Transverse colon (tissue), 4 donors: ENCODE results near the gene GOSR2. TPM values are rescaled to one million over a fixed set of nuclear protein-coding genes. Genes with fewer than 3 reads are reported as not detected.

Experiments
- DNase-seq: peaks from one replicate; pipeline ENCODE4 v3.0.0-alpha.2; 2019
- H3K27ac ChIP-seq, 4 donors: fragments of 200-600 bp; sonication (generic); 2 replicates each; pipeline ENCODE4 v1.5.1; 2016 to 2018; ENCODE audit warnings: inconsistent platforms in 4 of 4
- H3K27me3 ChIP-seq: fragments of 200-600 bp; sonication (generic); 2 replicates; pipeline ENCODE4 v1.5.1; 2017; ENCODE audit warnings: inconsistent platforms
- H3K36me3 ChIP-seq, 4 donors: fragments of 200-600 bp; sonication (generic); 2 replicates each; pipeline ENCODE4 v1.5.1; 2017 to 2019; ENCODE audit warnings: inconsistent platforms in 4 of 4
- H3K4me1 ChIP-seq, 4 donors: fragments of 200-600 bp; sonication (generic); 2 replicates each; pipeline ENCODE4 v1.5.1; 2017 to 2020; ENCODE audit warnings: inconsistent platforms in 4 of 4
- H3K4me3 ChIP-seq, 4 donors: fragments of 200-600 bp; sonication (generic); 1 replicate in 1 of 4; 2 replicates in 3 of 4; pipeline versions ENCODE4 v1.5.1 to v1.6.1; 2017 to 2019; ENCODE audit warnings: inconsistent platforms in 4 of 4
- H3K9me3 ChIP-seq, 2 donors: fragments of 200-600 bp; sonication (generic); 2 replicates each; pipeline ENCODE4 v1.5.1; 2017 to 2019; ENCODE audit warnings: inconsistent platforms in 2 of 2
- CTCF ChIP-seq, 5 experiments: fragments of 200-600 bp in 3 of 5; fragments of 450-650 bp in 2 of 5; sonication (generic) in 3 of 5; IDR thresholded peaks; 1 replicate in 2 of 5; 2 replicates in 3 of 5; pipeline ENCODE4 v1.5.1; 2016 to 2017; ENCODE audit warnings: antibody characterized with exemption in 5 of 5, inconsistent platforms in 3 of 5, mild to moderate bottlenecking in 2 of 5, moderate library complexity in 1 of 5
- EP300 ChIP-seq: sonication (generic); formaldehyde crosslinking; IDR thresholded peaks from one replicate; pipeline ENCODE4 v1.6.1; 2017; ENCODE audit warnings: antibody characterized with exemption, low read depth
- POLR2A ChIP-seq: fragments of 450-650 bp; IDR thresholded peaks from one replicate; pipeline ENCODE4 v1.6.1; 2016; ENCODE audit warnings: antibody characterized with exemption, mild to moderate bottlenecking, moderate library complexity
- POLR2AphosphoS5 ChIP-seq, 3 donors: sonication (generic); formaldehyde crosslinking; IDR thresholded peaks; one replicate each; pipeline ENCODE4 v1.6.1; 2016; ENCODE audit warnings: antibody characterized with exemption in 3 of 3
- WGBS, 2 donors: methylation state at CpG; one replicate each; pipeline ENCODE4 v1.1.5; 2018; ENCODE audit warnings: low coverage in 1 of 2; 5-methylcytosine and 5-hydroxymethylcytosine counted together
- in situ Hi-C, 4 donors: fragments of 200-750 bp; cut with MboI; loops; one replicate each; pipeline versions ENCODE4 v1.15.0 to v1.15.1; 2017; ENCODE audit warnings: low sequenced_read_pairs in 3 of 4, low pct_ligation_motif_present in 1 of 4, low pct_unique_long_range_greater_than_20kb in 1 of 4
- intact Hi-C: fragments of 100-400 bp; cut with DNase I; formaldehyde crosslinking; loops from one replicate; pipeline ENCODE4 v1.15.1; 2023; ENCODE audit warnings: low total_unique reads
- total RNA-seq, 4 donors: library from RNA; depleted of rRNA; stranded (reverse); fragments of >200 nt; gene quantifications; one replicate each; pipeline ENCODE4 v1.1.0, GENCODE V29; 2016

The GOSR2 gene
- 100 to 1,000 TPM in 1 of 4 donors, 10 to 100 TPM in 3; 50.0 to 102 (median 62.8) TPM for total RNA-seq

DNA sequence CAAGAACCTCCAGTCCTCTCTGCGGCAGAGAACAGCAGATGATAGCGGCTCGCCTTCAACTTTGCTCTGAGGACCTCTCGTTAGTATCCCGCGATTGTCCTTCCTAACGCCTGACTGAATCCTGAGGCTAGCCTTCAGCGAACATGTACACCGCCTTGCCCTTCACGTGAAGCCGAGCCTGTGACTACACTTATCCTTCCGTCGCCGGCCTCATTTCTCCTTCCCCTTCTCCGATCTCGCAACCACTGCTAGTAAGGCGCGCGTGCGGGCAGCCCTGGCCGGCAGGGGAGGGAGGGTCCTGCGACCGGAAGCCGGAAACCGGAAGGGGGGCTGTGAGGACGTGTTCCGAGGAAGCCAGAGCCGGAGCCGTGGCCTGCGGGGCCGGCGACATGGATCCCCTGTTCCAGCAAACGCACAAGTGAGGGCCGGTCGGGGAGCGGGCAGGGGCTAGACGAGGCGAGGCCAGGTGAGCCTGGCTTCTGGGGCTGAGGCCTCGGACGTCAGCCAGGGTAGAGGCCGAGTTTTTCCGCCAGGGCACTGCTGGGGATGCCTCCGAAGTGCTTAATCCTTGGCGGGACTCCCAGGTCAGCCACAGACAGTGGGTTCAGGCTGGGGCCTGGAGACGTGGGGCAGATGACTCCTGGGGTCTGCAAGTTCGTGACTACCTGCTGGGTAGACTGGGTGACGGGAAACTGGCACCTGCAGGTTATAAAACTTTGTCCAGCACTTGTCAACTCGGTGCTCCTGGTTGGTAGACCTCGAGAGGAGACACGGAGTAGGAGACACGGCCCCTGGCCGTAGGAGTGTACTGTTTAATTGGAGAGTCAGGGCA is at the start of gene GOSR2:
Gene GOSR2 (plus strand): TSS at position 357 of the 832 bp plus-strand sequence. CDS start 33 bp downstream, at position 390.
- in situ Hi-C loops (no loop called here), intact Hi-C loops (no loop called here)
- H3K27me3 ChIP-seq: no peaks in the 10 kb centered on the region
- H3K4me1 ChIP-seq: peaks cover 0 to 43% (median 21%) of the 10 kb centered on the region in 4 donors
- peak within 1 kb of the TSS; percentile 88 to 92 (median 90) for H3K27ac ChIP-seq
- H3K36me3 ChIP-seq: no peaks in the 10 kb centered on the region
- TF ChIP-seq POLR2AphosphoS5 (IDR thresholded peaks at IDR 0.05) (peak; percentile 74 to 93 (median 93)), EP300 (no peak), CTCF (IDR thresholded peaks at IDR 0.05) (no peak), POLR2A (peak; percentile 88)
- no peaks in the 10 kb centered on the region for H3K9me3 ChIP-seq
- H3K4me3 ChIP-seq: peak within 1 kb of the TSS; percentile 65 to 90 (median 78)
- WGBS, 2 donors: 0% methylated on average over 1 to 45 of the region's 52 CpGs
- peak; percentile 89 for DNase-seq

- no peak overlapping the region for H3K4me3 ChIP-seq
- DNase-seq: no peak
- H3K36me3 ChIP-seq: no peaks in the 10 kb centered on the region
- no peak for TF ChIP-seq EP300
- TF ChIP-seq CTCF (IDR thresholded peaks at IDR 0.05): no peak
- TF ChIP-seq POLR2AphosphoS5 (IDR thresholded peaks at IDR 0.05): no peak
- TF ChIP-seq POLR2A: no peak
- 69 to 100% methylated on average over 1 to 7 of the region's 7 CpGs for WGBS, 2 donors
- in situ Hi-C loops: no loop called here
- no peak overlapping the region for H3K27ac ChIP-seq
- peaks cover 0 to 10% (median 2%) of the 10 kb centered on the region in 4 donors for H3K4me1 ChIP-seq
- H3K9me3 ChIP-seq: no peaks in the 10 kb centered on the region
- H3K27me3 ChIP-seq: no peaks in the 10 kb centered on the region
- intact Hi-C loops: no loop called here
Measured at GRCh38 chr17:46873941-46874645, 48.9 kb upstream of the GOSR2 start.

GRCh38 chr17:46874906-46875305 is 48.1 kb upstream of the GOSR2 start:
- H3K27me3 ChIP-seq: no peaks in the 10 kb centered on the region
- DNase-seq: no peak
- in situ Hi-C loops (no loop called here), intact Hi-C loops (no loop called here)
- 85% methylated on average over 16 of the region's 16 CpGs; no CpG with 5 or more reads in 1 of the 2 donors for WGBS, 2 donors
- H3K27ac ChIP-seq: no peak overlapping the region
- no peaks in the 10 kb centered on the region for H3K36me3 ChIP-seq
- TF ChIP-seq POLR2A (no peak), POLR2AphosphoS5 (IDR thresholded peaks at IDR 0.05) (no peak), CTCF (IDR thresholded peaks at IDR 0.05) (no peak), EP300 (no peak)
- H3K9me3 ChIP-seq: no peaks in the 10 kb centered on the region
- no peak overlapping the region for H3K4me3 ChIP-seq
- H3K4me1 ChIP-seq: peaks cover 0 to 10% (median 2%) of the 10 kb centered on the region in 4 donors

DNA sequence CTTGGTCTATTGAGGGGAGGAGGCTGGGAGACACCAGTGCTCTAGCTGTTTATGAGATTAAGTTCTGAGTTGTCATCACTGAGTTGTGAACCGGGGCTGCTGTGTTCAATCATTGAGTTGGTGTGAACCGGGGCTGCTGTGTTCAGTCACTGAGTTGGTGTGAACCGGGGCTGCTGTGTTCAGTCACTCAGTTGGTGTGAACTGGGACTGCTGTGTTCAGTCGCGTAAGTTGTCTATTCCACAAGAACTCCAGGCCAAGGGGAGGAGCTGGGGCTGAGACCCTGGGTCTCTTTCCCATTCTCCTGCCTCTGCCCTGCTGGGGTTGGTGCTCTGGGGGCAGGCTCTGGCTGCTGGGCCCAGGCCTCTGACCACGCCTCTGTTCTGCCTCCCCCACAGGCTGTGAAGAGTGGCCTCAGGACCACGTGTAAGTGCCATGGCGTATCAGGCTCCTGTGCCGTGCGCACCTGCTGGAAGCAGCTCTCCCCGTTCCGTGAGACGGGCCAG is 47.1 kb upstream of the GOSR2 start:
- DNase-seq: no peak
- Histone ChIP-seq H3K4me1 (peaks cover 0 to 4% (median 0%) of the 10 kb centered on the region in 4 donors), H3K27me3 (no peaks in the 10 kb centered on the region), H3K4me3 (no peak overlapping the region), H3K27ac (no peak overlapping the region), H3K36me3 (no peaks in the 10 kb centered on the region), H3K9me3 (no peaks in the 10 kb centered on the region)
- intact Hi-C loops: no loop called here
- in situ Hi-C loops: no loop called here
- no peak for TF ChIP-seq POLR2AphosphoS5 (IDR thresholded peaks at IDR 0.05)
- no peak for TF ChIP-seq EP300
- TF ChIP-seq CTCF (IDR thresholded peaks at IDR 0.05): no peak
- TF ChIP-seq POLR2A: no peak
- 86 to 92% methylated on average over 2 to 10 of the region's 13 CpGs for WGBS, 2 donors
